ENCODE data around the gene VPS4A. TPM values are rescaled to one million over a fixed set of nuclear protein-coding genes. Genes with fewer than 3 reads are reported as not detected.
"Not testable (repeated sequence)": the region's sequence is repeated elsewhere in the genome, so short reads cannot be mapped to it uniquely, and the experiment has no call there.

VPS4A gene
- total RNA-seq, 1 donor from 2014 or later = 25.2 TPM

DNA sequence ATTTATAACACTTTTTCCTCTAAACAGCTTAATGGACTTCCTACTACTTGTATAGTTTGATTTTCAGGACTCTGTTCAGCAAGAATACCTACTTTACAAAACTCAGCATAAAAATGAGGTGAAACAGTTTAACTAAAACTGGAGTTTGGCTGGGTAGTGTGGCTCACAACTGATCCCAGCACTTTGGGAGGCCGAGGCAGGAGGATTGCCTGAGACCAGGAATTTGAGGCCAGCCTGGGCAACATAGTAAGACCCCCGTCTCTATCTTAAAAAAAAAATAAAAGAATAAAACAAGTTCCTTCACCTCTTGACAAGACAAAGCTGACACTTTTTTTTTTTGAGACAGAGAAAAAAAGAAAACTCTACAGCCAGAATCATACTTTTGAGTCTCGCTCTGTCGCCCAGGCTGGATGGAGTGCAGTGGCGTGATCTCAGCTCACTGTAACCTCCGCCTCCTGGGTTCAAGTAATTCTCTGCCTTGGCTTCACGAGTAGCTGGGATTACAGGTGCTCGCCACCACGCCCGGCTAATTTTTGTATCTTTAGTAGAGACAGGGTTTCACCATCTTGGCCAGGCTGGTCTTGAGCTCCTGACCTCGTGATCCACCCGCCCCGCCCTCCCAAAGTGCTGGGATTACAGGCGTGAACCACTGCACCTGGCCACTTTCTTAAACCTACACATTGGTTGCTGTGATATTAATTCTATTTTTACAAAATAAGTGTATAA lies 16.6 kb downstream of the VPS4A start:
- DNase-seq = no peak

DNA sequence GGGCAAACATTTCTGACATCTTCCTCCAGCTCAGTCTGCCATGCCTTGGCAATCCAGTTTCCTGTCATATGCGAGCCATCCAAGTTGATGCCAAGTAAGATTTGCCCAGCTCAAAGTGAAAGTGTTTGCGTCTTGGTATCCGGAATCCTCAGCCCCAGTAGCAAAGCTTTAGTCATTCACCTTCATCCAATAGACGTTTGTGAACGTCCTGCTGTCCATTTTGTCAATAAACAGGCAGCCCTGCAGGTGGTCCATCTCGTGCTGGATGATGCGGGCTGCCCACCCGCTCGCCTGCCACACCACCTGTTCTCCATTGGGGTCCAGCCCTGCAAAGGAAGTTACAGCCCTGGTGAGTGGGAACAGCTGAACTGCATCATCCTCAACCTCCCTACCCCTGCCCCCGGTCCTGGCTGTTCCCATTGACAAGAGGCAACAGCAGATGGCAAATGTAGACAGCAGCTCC lies 17.7 kb downstream of the VPS4A start:
- peak; percentile 50 for DNase-seq

DNA sequence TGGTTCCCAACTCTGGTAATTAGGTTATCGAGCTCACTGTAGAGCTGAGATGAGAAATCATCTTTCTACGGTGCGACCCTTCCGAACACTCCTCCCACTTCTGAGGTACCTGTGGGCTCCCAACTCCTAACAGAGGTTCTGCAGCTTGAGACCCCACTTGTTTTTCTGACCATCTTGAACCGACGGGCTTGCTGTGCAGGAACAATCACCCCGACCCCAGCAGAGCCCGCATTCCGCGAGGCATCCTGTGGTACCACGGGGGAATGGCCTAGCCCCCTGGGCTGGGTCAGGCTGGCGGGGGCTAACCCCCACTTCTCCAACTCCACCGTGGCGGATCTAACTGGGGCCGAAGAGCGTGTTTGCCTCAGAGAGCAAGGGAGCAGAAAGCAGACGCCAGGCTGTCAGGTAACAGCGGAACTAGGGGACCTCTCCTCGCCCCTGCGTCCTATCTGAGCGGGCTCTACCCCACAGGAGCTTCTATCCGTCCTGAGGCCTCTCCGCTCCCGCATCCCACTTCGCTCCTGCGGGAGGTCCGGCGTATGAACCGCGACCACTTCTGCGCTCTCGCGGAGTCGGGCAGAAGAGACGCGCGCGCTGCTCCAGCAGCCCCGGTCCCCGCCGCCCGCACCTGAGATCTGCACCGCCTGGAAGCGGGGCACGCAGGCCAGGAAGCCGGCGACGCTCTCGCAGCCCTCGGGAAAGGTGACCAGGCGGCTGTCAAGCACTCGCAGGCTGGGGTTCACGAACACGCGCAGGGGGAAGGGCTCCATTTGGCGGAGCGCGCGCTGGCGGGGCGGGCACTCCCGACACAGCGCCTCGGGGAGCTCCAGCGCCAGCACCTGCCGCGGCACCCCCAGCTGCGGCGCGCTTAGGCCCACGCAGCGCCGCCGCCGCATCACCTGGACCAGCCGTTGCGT lies 18.5 kb downstream of the VPS4A start:
- peak; percentile 36 for DNase-seq

DNA sequence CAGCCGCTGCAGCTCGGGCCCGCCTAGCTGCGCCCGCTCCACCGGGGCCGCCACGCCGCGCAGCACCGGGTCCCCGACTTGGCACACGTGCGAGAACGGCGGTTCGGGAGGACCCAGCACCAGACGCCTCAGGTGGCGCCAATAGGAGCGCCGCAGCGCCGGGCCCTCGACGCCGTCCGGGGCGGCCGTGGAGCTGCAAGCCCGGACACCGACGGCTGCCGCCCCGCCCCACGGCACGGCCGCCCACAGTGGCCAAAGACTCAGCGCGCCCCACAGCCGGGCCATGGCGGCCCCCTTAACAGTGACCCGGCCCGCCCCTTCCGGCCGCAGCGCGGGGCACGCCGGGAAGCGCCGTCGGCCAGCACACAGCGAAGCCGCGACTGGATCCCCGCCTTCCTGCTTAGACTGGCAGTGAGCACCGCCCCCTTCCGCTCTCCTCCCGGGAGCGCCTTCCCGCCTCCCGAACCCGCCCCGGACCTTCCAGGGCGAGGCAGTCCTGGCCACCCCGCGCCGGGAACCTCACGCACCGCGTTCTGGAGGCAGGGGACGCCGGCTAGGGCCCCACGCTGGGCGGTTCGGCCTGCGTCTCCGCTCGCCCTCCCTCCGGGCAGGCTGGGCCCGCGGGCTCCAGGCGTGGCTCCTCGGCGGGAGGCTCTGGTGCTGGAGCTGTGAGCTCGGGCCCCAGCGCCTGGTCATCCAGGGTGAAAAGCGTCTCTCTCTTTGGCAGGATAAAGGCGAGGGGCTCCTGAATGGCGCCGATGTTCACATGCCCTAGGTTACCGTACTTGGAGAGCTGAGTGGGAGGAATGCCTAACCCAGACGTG lies 19.3 kb downstream of the VPS4A start, which contains the start of gene PDF:
Gene PDF, minus strand, starts transcription at position 303 of the 824 bp plus-strand sequence. Its CDS starts 18 bp downstream, at position 285.
- peak; percentile 97 for DNase-seq

DNA sequence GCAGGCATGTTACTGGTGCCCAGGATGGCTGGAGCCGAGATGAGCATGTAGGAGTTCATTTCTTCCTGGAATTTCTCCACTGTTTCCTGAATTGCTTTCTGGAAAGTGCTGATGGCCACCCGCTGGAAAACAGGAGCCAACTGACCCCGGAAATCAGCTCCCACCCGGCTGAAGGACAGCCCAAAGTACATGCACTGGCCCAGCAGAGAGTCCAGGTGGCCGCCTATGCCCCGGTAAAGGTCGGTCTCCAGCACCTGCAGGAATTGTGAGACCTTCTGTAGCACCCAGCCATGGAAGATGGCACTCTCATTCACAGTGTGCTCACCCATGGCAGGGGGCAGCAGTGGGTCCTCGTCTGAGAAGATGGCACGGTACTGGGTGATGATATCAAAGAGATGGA lies 23.5 kb downstream of the VPS4A start:
- DNase-seq = no peak

DNA sequence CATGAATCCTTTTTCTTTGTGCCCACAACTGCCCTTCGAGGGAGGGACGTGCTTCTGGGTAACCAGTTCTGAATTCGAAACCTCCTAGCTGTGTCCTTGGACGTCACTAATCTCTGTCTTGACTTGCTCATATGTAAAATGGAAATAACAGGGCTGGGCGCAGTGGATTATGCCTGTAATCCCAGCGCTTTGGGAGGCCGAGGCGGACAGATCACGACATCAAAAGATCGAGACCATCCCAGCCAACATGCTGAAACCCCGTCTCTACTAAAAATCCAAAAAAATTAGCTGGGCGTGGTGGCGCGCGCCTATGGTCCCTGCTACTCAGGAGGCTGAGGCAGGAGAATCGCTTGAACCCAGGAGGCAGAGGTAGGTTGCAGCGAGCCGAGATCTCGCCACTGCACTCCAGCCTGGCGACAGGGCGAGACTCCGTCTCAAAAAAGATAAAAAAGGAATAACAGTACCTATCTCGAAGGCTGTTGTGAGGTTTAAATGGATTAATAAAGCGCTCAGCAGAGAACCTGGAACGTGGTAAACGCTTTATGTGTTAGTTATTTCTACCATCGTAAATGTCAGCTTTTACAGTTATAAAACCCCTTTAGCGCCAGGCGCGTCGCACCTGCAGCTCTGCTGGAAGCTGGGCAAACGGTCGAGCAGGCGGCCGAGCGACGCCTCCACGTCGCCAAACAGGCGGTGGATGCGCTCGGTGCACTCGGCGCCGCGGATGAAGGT lies 27.6 kb downstream of the VPS4A start:
- DNase-seq = no peak

DNA sequence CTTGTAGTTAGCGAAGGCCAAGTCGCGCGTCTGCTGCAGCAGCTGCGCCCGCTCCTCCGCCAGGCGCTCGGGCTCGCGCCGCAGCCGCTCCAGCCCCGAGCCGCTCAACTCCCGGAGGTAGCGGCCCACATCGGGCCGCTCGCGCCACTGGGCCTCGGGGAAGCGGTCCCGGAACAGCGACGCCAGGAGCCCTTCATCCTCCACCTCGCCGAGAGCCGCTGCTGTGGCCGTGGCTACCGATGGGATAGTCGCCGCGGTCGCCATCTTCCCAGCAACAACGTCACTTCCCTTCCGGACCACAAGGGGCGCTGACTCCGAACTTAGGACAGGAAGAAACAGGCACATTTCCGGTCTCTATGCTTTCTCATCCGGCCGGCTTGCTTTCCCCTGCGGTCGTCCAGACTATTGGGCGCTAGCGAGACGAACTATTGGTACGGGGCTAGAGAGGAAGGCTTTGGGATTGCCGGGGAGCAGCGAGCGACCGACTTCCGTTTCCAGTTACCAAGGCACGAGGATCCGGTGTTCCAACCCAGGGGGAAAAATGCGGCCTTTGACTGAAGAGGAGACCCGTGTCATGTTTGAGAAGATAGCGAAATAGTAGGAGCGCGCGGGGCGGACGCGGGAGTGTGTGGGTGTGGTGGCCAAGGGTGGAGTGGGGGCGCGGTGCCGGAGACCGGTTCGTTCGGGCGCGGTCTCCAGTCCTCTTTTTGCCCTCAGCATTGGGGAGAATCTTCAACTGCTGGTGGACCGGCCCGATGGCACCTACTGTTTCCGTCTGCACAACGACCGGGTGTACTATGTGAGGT lies 28.3 kb downstream of the VPS4A start, which contains the start of the genes COG8 and NIP7:
Gene COG8, minus strand, starts transcription at position 276 of the 806 bp plus-strand sequence. Its CDS starts 12 bp downstream, at position 264.
Gene NIP7, plus strand, starts transcription at position 484 of the 806 bp plus-strand sequence. Its CDS starts 58 bp downstream, at position 542.
- peak; percentile 99 for DNase-seq

DNA sequence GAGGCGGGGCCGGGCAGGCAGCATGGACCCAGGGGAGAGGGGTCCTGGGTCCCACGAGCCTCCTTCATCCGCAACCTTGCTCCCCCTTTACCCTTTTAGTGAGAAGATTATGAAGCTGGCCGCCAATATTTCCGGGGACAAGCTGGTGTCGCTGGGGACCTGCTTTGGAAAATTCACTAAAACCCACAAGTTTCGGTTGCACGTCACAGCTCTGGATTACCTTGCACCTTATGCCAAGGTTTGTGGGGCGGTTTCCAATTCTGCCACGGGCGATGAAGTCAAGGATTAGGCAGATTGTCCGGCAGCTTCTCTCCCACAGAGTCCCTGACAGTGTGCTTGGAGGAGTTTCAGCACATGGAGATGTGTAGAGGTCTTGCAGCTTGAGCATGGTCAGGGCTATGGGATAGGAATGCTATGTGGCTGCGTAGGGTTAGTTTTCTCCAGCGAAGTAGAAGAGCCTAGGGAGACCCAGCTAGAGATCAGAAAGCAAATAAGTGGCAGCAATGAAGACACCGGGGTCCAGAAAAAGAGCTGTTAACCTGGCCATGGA lies 29.0 kb downstream of the VPS4A start:
- DNase-seq = no peak

DNA sequence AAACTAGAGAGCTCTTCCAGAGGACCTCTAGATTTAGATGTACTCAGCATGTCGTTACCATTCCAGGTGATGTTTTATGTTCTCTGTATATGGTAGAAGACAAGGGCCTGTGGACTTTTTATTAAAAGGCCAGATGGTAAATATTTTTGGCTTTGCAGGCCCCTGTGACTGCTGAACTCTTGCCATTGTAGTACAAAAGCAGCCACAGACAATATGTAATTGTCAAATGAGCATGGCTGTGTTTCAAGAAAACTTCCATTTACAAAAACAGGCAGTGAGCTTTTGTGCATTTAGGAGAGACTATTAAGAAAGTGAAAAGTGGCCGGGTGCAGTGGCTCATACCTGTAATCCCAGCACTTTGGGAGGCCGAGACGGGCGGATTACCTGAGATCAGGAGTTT lies 33.0 kb downstream of the VPS4A start:
- no peak for DNase-seq

DNA sequence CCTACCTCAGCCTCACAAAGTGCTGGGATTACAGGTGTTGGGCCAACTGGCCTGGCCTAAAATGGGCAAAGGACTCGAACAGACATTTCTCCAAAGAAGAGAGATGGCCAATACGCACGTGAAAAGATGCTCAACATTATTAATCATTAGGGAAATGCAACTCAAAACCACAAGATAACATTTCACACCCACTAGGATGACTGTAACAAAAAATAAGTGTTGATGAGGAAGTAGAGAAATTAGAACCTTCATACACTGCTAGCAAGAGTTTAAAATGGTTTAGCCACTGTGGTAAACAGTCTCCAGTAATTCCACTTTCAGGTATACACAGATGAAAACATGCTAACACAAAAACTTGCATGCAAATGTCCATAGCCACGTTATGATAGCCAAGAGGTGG lies 34.8 kb downstream of the VPS4A start:
- no peak for DNase-seq

DNA sequence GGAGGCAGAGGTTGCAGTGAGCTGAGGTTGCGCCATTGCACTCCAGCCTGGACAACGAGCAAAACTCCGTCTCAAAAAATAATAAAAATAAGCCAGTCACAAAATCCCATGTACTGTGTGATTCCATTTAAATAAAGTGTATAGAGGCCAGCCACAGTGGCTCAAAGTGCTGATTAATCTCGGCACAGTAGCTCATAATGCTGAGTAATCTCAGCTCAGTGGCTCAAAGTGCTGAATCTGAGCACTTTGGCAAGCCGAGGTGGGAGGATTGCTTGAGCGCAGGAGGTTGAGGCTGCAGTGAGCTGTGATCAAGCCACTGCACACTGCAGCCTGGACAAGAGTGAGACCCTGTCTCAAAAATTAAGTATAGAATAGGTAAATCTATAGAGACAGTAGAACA lies 35.5 kb downstream of the VPS4A start:
- no peak for DNase-seq

DNA sequence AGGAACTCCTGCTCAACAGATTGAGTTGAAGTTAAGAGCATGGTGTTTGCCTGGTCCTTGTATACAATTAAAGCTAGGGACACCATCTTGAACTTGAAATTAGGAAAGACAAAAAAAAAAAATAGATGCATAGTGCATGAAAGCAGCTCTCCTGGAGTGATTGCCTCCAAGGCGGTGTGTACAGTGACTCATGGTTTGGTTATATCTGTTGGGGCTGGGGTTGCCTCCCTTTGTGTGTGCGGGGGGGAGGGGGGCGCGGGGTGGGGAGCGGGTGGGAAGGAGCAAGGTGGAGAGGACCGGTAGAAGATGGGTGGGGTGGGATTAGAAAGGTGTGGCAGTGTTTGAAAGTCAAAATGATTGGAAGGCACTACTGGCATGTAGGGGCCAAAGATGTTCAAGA lies 37.1 kb downstream of the VPS4A start:
- no peak for DNase-seq

DNA sequence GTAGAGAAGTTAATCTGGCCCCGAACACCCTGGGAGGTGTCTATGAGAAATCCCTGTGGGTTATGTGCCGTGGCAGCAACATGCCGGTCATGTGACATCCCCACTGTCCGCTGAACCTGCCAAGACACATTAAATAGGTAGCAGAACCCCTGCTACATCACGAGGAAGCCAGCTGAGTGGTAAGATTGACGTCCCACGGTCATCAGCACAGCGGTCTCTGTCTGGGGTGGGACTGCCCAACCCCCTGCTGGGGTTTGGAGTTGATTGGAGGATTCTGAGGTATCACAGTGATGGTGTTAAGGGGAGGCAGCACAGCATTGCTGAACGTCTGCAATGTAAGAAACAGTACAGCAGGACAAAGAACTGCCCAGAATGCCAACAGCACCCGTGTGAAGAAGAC lies 38.4 kb downstream of the VPS4A start:
- no peak for DNase-seq

DNA sequence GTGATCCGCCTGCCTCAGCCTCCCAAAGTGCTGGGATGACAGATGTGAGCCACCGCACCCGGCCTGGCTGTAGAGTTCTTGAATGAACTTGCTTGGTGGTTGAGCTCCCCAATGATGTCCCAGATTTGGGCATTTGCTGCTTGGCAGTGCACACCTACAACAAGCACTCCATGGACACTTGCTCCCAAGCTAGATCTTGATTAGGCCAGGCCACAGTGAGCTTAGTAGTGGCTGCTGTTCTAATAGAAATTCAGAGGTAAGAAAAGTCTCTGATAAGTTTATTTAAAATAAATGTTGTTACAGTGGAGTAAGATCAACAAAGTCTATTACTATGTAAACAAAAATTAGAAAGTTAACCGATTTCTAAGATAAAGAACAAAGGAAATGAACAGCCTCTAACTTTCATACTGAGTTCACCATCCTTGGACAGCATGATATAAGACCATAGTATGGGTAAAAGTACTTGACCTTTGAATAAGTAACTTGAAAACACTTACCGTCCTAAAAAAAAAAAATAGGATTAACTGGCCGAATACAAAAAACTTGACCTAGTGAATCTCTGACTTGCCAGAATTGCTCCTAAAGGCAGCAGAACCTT lies 39.5 kb downstream of the VPS4A start:
- DNase-seq = no peak

DNA sequence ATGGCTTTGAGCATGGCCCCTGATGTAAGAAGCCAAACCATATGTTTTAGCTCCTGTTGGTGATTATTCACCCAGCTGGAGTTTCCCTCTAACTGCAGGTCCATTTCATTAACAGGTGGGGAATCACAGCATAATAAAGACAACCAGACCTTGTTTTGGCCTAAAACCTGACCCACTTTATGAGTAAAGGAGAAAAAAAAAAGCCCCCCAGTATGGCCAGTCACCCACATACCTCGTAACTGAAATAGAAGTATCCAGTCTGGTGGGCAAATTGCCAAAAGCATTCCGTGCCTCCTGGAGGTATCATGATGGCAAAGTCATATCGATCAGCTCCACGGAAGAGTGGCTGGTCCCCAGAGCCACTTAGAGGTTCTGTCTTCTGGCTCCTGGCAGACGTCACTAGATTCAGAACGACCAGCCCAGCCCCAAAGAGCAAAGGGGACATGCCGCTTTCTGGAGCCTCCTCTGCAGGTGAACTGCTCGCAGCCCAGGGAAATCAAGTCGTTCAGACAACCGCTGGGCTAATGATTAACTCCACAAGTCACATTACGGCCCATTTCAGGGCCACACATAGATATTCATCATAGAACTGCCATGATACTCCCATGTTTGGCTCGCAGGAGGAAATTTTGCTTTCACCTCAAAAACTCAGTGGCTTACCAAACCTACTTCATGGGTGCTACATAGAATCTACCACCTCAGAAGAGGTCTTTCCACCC lies 40.3 kb downstream of the VPS4A start, which contains the start of gene TMED6:
Gene TMED6, minus strand, starts transcription at position 478 of the 719 bp plus-strand sequence. Its CDS starts 33 bp downstream, at position 445.
- DNase-seq = no peak

DNA sequence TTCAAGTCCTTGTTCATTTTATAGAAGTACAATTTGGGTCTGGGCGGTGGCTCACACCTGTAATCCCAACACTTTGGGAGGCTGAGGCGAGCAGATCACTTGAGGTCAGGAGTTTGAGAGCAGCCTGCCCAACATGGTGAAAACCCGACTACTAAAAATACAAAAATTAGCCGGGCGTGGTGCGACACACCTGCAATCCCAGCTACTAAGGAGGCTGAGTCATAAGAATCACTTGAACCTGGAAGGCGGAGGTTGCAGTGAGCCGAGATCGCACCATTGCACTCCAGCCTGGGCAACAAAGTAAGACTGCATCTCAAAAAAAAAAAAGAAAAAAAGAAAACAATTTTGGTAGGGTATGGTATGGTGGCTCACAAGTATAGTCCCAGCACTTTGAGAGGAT lies 48.9 kb downstream of the VPS4A start:
- DNase-seq = not testable (repeated sequence)

DNA sequence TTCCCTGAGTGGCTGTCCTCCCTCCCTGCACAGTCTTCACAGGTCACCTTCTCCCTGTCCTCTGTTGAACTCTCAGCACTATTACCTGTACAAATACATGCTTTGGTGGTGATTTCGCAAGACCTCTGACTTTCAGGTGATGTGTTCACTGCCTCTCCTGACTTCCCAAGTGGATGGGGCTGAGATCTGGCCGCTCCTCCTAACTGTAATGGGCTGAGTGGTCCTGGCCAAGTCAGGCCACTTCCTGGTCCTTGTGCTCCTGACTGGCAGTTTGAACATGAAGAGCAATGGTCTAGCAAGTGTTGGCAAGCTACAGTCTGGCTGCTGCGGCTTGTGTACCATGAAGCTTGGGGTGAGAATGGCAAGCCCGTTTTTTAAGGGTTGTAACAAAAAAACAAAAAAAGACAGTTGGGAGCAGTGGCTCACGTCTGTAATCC lies 52.1 kb downstream of the VPS4A start:
- no peak for DNase-seq

DNA sequence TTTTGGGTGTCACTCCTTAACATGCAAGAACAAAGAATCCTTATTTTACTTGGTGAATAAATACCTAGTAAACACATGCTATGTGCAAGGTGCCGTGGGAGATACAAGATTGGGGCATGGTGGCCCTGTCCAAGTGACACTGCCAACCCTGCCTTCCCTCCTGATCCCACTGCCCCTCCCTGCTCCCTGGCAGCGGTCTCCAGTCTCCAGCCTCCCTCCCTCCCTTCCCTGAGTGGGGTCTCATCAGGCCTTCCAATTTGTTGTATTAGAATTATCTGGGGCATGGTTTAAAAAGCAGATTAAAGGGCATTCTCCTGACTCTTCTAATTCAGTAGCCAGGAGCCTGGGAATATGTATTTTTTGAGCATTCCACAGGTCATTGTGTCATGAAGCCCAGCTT lies 52.9 kb downstream of the VPS4A start:
- DNase-seq = no peak

DNA sequence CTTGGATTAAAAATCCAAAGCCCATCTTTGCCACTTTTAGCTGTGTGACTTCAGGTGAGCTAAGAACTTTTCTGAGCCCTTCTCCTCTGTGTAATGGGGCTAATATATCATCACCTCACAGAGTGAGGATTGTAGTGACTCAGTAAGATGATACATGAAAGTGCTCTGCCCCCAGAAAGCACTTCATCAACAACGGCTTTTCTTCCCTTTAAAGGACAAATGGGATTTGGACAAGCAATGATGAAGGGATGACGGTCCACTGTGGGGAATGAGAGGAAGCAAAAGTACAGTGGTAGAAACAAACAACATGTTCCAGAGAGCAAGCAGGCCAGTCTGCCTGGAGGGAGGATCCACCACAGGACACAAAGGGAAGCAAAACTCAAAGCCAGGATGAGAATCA lies 54.8 kb downstream of the VPS4A start:
- DNase-seq = no peak
